Endothelial cell of umbilical vein (primary cell): ENCODE measurements around the gene PCLO. TPM values are rescaled to one million over a fixed set of nuclear protein-coding genes. Genes with fewer than 3 reads are reported as not detected.

Source experiments
- BruUV-seq: library from RNA; stranded (reverse); fragments of 400-500 nt; replicated peaks from 2 replicates; lab custom pipeline; 2021; lab: Mats Ljungman, UMichigan
- CTCF ChIA-PET: fragments of 300-600, 350-600 bp; sonication (Branson Sonifier 250); formaldehyde crosslinking; loops from one replicate; lab custom pipeline; 2021; ENCODE audit warnings: antibody characterized with exemption, inconsistent platforms; lab: Charles Lee
- POLR2A ChIA-PET: fragments of 300-600, 350-600 bp; sonication (Branson Sonifier 250); formaldehyde crosslinking; loops from one replicate; lab custom pipeline; 2021; ENCODE audit warnings: antibody characterized with exemption, inconsistent platforms; lab: Charles Lee
- DNase-seq: peaks from one replicate; pipeline ENCODE4 v3.0.0-alpha.2; 2011; ENCODE audit warnings: low read depth, low spot score
- FAIRE-seq: peaks from 2 replicates; lab custom pipeline; 2011; peaks lifted over from hg19 to GRCh38; lab: Jason Lieb, UNC
- H2AFZ ChIP-seq: 2 replicates; pipeline ENCODE4 v1.6.0; 2012; ENCODE audit warnings: low read depth, low read length, control low read depth, inconsistent platforms
- H3K27ac ChIP-seq: 2 replicates; pipeline ENCODE4 v1.5.1; 2011; ENCODE audit warnings: low read depth, mild to moderate bottlenecking, control low read depth, low read length, moderate library complexity; ENCODE audit not compliant: insufficient read depth
- H3K27me3 ChIP-seq, 2 experiments: 2 replicates each; pipeline versions ENCODE4 v1.6.0 to v1.6.1; 2011; ENCODE audit warnings: low read length in 2 of 2, mixed read lengths in 1 of 2; ENCODE audit not compliant: control insufficient read depth in 2 of 2, insufficient read depth in 2 of 2
- H3K36me3 ChIP-seq, 2 experiments: 2 replicates in 1 of 2; 3 replicates in 1 of 2; pipeline ENCODE4 v1.5.1; 2011; ENCODE audit warnings: low read length in 2 of 2, mild to moderate bottlenecking in 1 of 2, moderate library complexity in 1 of 2; ENCODE audit not compliant: control insufficient read depth in 2 of 2, insufficient read depth in 2 of 2; ENCODE audit errors: extremely low read depth in 1 of 2
- H3K4me1 ChIP-seq: 3 replicates; pipeline ENCODE4 v1.5.1; 2011; ENCODE audit warnings: mild to moderate bottlenecking, low read length; ENCODE audit not compliant: control insufficient read depth, insufficient read depth; ENCODE audit errors: extremely low read depth
- H3K4me2 ChIP-seq: 2 replicates; pipeline ENCODE4 v1.6.1; 2011; ENCODE audit warnings: low read length, control low read depth, mixed read lengths; ENCODE audit not compliant: insufficient read depth
- H3K4me3 ChIP-seq, 3 experiments: fragments of 200-600 bp in 1 of 3; sonication (generic), shearing (Covaris generic) in 1 of 3; replicated peaks in 1 of 3; 2 replicates each; pipeline ENCODE4 v1.5.1; 2011 to 2016; ENCODE audit warnings: control low read depth in 3 of 3, low read length in 3 of 3, mild to moderate bottlenecking in 2 of 3, inconsistent platforms in 1 of 3, low read depth in 1 of 3, moderate library complexity in 1 of 3; ENCODE audit not compliant: insufficient read depth in 1 of 3
- H3K79me2 ChIP-seq: 2 replicates; pipeline ENCODE4 v1.6.0; 2012; ENCODE audit warnings: low read length, inconsistent platforms; ENCODE audit not compliant: control insufficient read depth, insufficient read depth
- H3K9ac ChIP-seq: replicated peaks from 2 replicates; pipeline ENCODE3; 2011; ENCODE audit warnings: low read length, control low read depth; ENCODE audit not compliant: insufficient read depth; ENCODE audit errors: extremely low read depth
- H3K9me1 ChIP-seq: replicated peaks from 3 replicates; pipeline ENCODE4 v1.6.0; 2011; ENCODE audit warnings: mild to moderate bottlenecking, low read length; ENCODE audit not compliant: control insufficient read depth, insufficient read depth; ENCODE audit errors: extremely low read depth
- H3K9me3 ChIP-seq: replicated peaks from 2 replicates; pipeline ENCODE4 v1.5.1; 2012; ENCODE audit warnings: low read length, inconsistent platforms; ENCODE audit not compliant: control insufficient read depth, insufficient read depth
- H4K20me1 ChIP-seq: replicated peaks from 2 replicates; pipeline ENCODE3; 2011; ENCODE audit warnings: mild to moderate bottlenecking, low read length; ENCODE audit not compliant: control insufficient read depth, insufficient read depth; ENCODE audit errors: extremely low read depth
- EZH2 ChIP-seq: IDR thresholded peaks from 2 replicates; pipeline ENCODE4 v1.6.1; 2012; ENCODE audit warnings: borderline replicate concordance, low read depth, mild to moderate bottlenecking, moderate library complexity, low read length, inconsistent platforms; ENCODE audit not compliant: severe bottlenecking
- FOS ChIP-seq: IDR thresholded peaks from 2 replicates; pipeline ENCODE4 v1.6.1; 2011; ENCODE audit warnings: mild to moderate bottlenecking, low read length, moderate library complexity, borderline replicate concordance; ENCODE audit not compliant: insufficient read depth
- GATA2 ChIP-seq: IDR thresholded peaks from 2 replicates; pipeline ENCODE4 v1.7.0; 2011; ENCODE audit warnings: low read depth, mild to moderate bottlenecking, moderate library complexity, mixed read lengths, low read length; ENCODE audit not compliant: insufficient read length, insufficient read depth
- JUN ChIP-seq: IDR thresholded peaks from 2 replicates; pipeline ENCODE4 v1.6.1; 2011; ENCODE audit warnings: borderline replicate concordance, low read depth; ENCODE audit not compliant: insufficient read length, insufficient read depth
- MYC ChIP-seq: IDR thresholded peaks from one replicate; pipeline ENCODE4 v1.6.1; 2011; ENCODE audit warnings: mild to moderate bottlenecking, low read depth, low read length
- POLR2A ChIP-seq: IDR thresholded peaks from 2 replicates; pipeline ENCODE4 v1.6.1; 2012; ENCODE audit warnings: low read depth, mild to moderate bottlenecking, control low read depth, low read length
- dilution Hi-C: fragments of 300-500 bp; cut with MboI; formaldehyde crosslinking; loops from one replicate; pipeline ENCODE4 v1.15.0; 2019; ENCODE audit warnings: low sequenced_read_pairs; ENCODE audit not compliant: extremely low pct_ligation_motif_present
- intact Hi-C: fragments of 100-400 bp; cut with micrococcal nuclease; formaldehyde crosslinking; loops from one replicate; pipeline ENCODE4 v1.10.0; 2022
- polyA plus RNA-seq, 4 experiments: library from polyadenylated mRNA; depleted of rRNA in 3 of 4; stranded (reverse) in 3 of 4; unstranded in 1 of 4; fragments of >200 nt; gene quantifications; 2 replicates each; pipeline versions ENCODE4 v1.2.1 to v1.2.3, GENCODE V29; 2011 to 2012; ENCODE audit warnings: missing spikeins in 1 of 4
- total RNA-seq: library from RNA; stranded (reverse); gene quantifications from 2 replicates; pipeline ENCODE4 v1.2.3, GENCODE V29; 2021
- TF ChIP-seq, protein P1 (sequence below): IDR thresholded peaks from 2 replicates; pipeline ENCODE4 v1.6.1; 2011; ENCODE audit not compliant: insufficient read depth, insufficient read length

Gene PCLO
- total and polyA plus RNA-seq, 2 donors (not counting 3 experiments of a cell fraction or from before 2014, with no cell fraction given) = 0.04 to 0.75 TPM

DNA sequence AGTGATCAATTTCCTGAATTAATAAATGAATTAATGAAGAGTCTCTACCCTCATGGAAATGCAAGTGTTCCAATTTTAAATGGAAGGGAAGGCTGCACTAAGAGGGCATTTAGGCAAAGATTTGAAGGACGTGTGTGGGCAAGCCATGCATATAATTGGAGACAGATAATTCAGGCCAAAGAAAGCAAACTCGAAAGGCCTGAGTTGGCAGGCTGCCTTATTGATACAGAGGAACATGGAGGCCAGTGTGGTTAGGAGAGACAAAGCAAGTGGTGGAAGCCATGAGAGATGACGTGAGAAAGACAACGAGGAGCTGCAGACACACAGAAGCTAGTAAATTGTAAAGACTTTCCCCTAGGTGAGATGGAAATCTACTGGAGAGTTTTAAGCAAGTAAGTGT is 15.4 kb upstream of the PCLO start:
- no TSS peak for BruUV-seq
- DNase-seq = no peak
- dilution Hi-C loops = no loop called here

DNA sequence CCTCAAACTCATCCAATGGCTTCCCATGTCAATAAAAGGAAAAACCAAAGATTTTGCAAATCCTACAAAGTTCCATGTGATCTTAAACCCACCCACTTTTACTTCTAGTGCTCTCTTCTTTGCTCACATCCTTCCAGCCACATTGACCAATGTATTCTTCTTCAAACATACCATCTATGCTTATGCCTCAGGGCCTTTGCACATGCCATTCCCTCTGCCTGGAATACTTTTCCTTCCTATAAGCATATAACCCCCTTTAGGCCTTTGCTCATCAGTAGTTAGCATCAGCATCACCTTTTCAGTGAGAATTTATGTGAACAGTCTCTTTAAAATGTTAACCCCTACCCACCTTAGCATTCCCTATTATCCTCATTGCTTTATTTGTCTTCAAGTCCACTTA is 11.0 kb upstream of the PCLO start:
- H2AFZ ChIP-seq = no peak overlapping the region
- H3K4me2 ChIP-seq = no peak overlapping the region
- no peak overlapping the region for H3K4me3 ChIP-seq
- DNase-seq = no peak
- no peaks in the 10 kb centered on the region for H3K4me1 ChIP-seq
- POLR2A ChIA-PET = no interaction called here
- no peak for TF ChIP-seq EZH2
- no peak for TF ChIP-seq JUN
- TF ChIP-seq, protein P1, sequence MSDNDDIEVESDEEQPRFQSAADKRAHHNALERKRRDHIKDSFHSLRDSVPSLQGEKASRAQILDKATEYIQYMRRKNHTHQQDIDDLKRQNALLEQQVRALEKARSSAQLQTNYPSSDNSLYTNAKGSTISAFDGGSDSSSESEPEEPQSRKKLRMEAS = no peak
- TF ChIP-seq POLR2A = no peak
- no peak for TF ChIP-seq FOS
- no peak for TF ChIP-seq GATA2
- TF ChIP-seq MYC = no peak
- no peaks in the 10 kb centered on the region for H3K79me2 ChIP-seq
- BruUV-seq = no TSS peak
- FAIRE-seq = no peak
- H3K9me3 ChIP-seq = no peaks in the 10 kb centered on the region
- H3K9ac ChIP-seq = no peak overlapping the region
- H3K27ac ChIP-seq = no peak overlapping the region
- H4K20me1 ChIP-seq = no peaks in the 10 kb centered on the region
- intact Hi-C loops (no loop called here), dilution Hi-C loops (no loop called here)
- H3K27me3 ChIP-seq = no peaks in the 10 kb centered on the region
- H3K9me1 ChIP-seq = no peaks in the 10 kb centered on the region
- no peaks in the 10 kb centered on the region for H3K36me3 ChIP-seq
- CTCF ChIA-PET = no interaction called here

More for the DNA sequence above, 15.4 kb upstream of the PCLO start:
- Histone ChIP-seq H3K4me3 (no peak overlapping the region), H4K20me1 (no peaks in the 10 kb centered on the region), H3K27ac (no peak overlapping the region), H3K4me2 (no peak overlapping the region), H3K4me1 (no peaks in the 10 kb centered on the region), H3K9me3 (no peaks in the 10 kb centered on the region), H3K36me3 (no peaks in the 10 kb centered on the region), H3K79me2 (no peaks in the 10 kb centered on the region), H3K27me3 (no peaks in the 10 kb centered on the region), H3K9me1 (no peaks in the 10 kb centered on the region), H2AFZ (no peak overlapping the region), H3K9ac (no peak overlapping the region)
- ChIA-PET CTCF (no interaction called here), POLR2A (no interaction called here)
- no peak for TF ChIP-seq FOS
- TF ChIP-seq JUN = no peak
- no peak for TF ChIP-seq EZH2
- TF ChIP-seq GATA2 = no peak
- no peak for FAIRE-seq
- intact Hi-C loops = no loop called here
